Activated T-helper 1 cell treated with anti-CD3 and anti-CD28 coated beads, Interleukin-12 subunit alpha, Interleukin-12 subunit beta, Interleukin-2, Interleukin-4 antibody, amounts not matched to agents 30 ng/mL and 10 ng/mL and 1 ng/mL, durations not matched to agents 14 hours and 24 hours and 36 hours (primary cell): ENCODE data around the gene EDEM3. TPM values are rescaled to one million over a fixed set of nuclear protein-coding genes. Genes with fewer than 3 reads are reported as not detected.
"Not testable (repeated sequence)": the region's sequence is repeated elsewhere in the genome, so short reads cannot be mapped to it uniquely, and the experiment has no call there.

Source experiments
- DNase-seq: peaks from one replicate; pipeline ENCODE4 v3.0.0; 2021; ENCODE audit warnings: low spot score
- H3K27ac Mint-ChIP-seq: one replicate; pipeline ENCODE4 v1.8.0; 2021; ENCODE audit warnings: mild to moderate bottlenecking, mixed read lengths
- H3K27me3 Mint-ChIP-seq: one replicate; pipeline ENCODE4 v1.8.0; 2022; ENCODE audit warnings: mild to moderate bottlenecking, moderate library complexity, mixed read lengths; ENCODE audit not compliant: insufficient read depth
- H3K36me3 Mint-ChIP-seq: one replicate; pipeline ENCODE4 v1.8.0; 2021; ENCODE audit warnings: low read depth, mixed read lengths
- H3K4me1 Mint-ChIP-seq: one replicate; pipeline ENCODE4 v1.8.0; 2021; ENCODE audit warnings: low read depth, mixed read lengths
- H3K4me3 Mint-ChIP-seq: one replicate; pipeline ENCODE4 v1.8.0; 2021; ENCODE audit warnings: mild to moderate bottlenecking, moderate library complexity, mixed read lengths
- H3K9me3 Mint-ChIP-seq: one replicate; pipeline ENCODE4 v1.8.0; 2021; ENCODE audit warnings: mixed read lengths
- intact Hi-C: fragments of 100-400 bp; cut with micrococcal nuclease; formaldehyde crosslinking; loops from one replicate; pipeline ENCODE4 v1.15.1; 2024
- total RNA-seq: library from RNA; stranded (reverse); gene quantifications from 2 replicates; pipeline ENCODE4 v1.2.3, GENCODE V29; 2022

Gene EDEM3
- total RNA-seq, 1 donor from 2014 or later, result 23.8 TPM

DNA sequence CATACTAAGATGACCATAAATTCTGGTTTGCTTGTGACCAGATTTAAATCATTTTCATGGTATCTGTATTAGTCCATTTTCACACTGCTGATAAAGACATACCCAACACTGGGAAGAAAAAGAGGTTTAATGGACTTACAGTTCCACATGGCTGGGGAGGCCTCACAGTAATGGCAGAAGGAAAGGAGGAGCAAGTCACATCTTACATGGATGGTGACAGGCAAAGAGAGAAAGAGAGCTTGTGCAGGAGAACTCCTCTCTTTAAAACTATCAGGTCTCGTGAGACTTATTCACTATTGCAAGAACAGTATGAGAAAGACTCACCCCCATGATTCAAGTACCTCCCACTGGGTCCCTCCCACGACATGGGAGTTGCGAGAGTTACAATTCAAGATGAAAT, 8.9 kb upstream of the EDEM3 start:
- H3K27ac Mint-ChIP-seq, intact Hi-C loops, DNase-seq, H3K36me3 Mint-ChIP-seq, H3K4me3 Mint-ChIP-seq, H3K27me3 Mint-ChIP-seq, H3K9me3 Mint-ChIP-seq, H3K4me1 Mint-ChIP-seq: not testable (repeated sequence)

DNA sequence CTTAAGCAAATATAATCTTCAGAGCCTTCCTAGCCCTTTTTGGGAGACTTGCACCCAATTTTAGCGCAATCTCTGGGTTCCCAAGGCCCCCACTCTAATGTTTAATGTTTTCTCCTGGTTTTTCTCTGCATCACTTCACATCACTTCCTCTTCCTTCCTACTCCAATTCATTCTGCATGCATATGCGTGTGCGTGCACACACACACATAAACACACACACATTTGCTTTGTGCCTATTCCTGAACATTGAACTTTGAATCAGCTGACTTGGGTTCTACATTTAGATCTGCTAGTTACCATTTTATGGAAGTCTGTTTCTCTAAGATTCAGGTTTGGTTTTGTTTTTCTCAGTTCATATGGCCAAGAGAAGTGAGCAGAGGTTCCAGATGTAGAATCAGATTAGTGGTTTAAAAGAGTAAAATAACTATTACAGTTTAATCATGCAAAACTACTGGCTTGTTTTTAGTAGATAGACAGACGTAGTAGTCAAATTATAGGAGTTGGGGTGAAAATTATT, 7.4 kb upstream of the EDEM3 start:
- H3K27ac Mint-ChIP-seq, result no peak overlapping the region

DNA sequence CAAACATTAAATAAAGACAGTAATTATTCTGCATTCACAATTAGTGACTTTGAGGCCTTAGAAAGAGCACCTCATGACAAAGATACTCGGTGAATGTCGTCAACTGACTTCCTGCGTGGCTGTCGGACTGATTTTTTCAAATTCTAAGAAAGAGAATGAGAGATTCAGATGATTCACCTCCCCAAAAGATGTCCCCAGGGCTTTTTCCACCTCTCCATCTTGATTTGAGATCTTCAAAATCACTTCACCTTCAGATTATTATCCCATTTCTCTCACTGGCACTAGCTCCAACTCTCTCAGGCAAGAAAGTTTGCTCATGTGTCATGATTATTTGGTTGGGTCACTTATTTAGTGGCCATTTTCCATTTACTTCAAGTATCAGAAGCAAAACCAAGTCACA, 5.0 kb upstream of the EDEM3 start:
- no peak for DNase-seq
- Mint-ChIP-seq H3K4me1 (peaks cover 14% of the 10 kb centered on the region), H3K27ac (no peak overlapping the region), H3K36me3 (no peaks in the 10 kb centered on the region), H3K9me3 (no peaks in the 10 kb centered on the region), H3K4me3 (no peak overlapping the region), H3K27me3 (peaks cover 11% of the 10 kb centered on the region)
- intact Hi-C loops, result loop anchor here (5.0 to 10.0 kb wide), 3 partner anchors 372 to 805 kb away; partner anchors contain the start of gene C1orf21

More for the DNA sequence above, 7.4 kb upstream of the EDEM3 start:
- no peak overlapping the region for H3K4me3 Mint-ChIP-seq
- H3K36me3 Mint-ChIP-seq, result no peaks in the 10 kb centered on the region
- no peak for DNase-seq
- no peaks in the 10 kb centered on the region for H3K9me3 Mint-ChIP-seq
- intact Hi-C loops, result no loop called here
- H3K4me1 Mint-ChIP-seq, result no peaks in the 10 kb centered on the region
- H3K27me3 Mint-ChIP-seq, result peaks cover 8% of the 10 kb centered on the region

DNA sequence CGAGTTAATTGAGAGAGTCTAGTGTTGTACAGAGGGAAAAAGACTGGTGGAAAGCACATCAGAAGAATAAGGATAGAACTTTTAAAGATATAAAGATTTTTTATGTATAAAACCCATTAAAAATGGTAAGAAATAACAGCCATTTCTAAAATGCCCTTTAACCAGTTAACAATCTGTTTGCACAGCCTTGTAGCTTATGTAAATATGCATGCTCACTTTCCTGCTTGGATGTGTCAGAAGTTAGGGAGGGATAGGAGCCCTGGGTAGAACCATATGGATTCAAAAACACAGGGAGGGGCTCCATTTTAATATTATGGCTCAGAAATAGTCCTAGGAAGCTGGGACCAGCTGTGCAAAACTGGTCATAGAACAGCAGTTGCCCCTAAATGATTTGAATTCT, 4.5 kb upstream of the EDEM3 start:
- peaks cover 14% of the 10 kb centered on the region for H3K4me1 Mint-ChIP-seq
- H3K27ac Mint-ChIP-seq, result no peak overlapping the region
- DNase-seq, result no peak
- H3K9me3 Mint-ChIP-seq, result no peaks in the 10 kb centered on the region
- H3K36me3 Mint-ChIP-seq, result no peaks in the 10 kb centered on the region
- H3K4me3 Mint-ChIP-seq, result no peak overlapping the region
- intact Hi-C loops, result loop anchor here (5.0 to 10.0 kb wide), 3 partner anchors 372 to 806 kb away; partner anchors contain the start of gene C1orf21
- peaks cover 10% of the 10 kb centered on the region for H3K27me3 Mint-ChIP-seq

DNA sequence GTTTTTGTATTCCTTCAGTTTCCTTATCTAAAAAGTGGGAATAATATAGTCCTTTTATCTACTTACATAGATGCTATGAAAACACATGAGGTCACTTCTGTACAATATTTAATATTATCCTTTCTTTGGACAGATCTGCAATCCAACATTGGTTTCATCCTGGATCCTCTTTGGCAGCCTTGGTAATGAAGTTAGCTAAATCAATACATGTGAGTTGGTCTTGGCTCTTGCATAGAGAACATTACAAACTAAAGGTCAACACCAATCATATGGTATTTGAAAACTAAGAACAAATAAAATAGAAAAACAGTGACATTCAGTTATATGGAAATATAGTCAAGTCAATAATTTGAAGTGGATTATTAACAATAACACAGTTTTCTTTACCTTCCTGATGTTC, 3.2 kb upstream of the EDEM3 start:
- DNase-seq, result no peak
- intact Hi-C loops, result loop anchor here (5.0 to 10.0 kb wide), 3 partner anchors 371 to 807 kb away; partner anchors contain the start of gene C1orf21
- Mint-ChIP-seq H3K27ac (no peak overlapping the region), H3K36me3 (peaks cover 4% of the 10 kb centered on the region), H3K27me3 (peaks cover 5% of the 10 kb centered on the region), H3K9me3 (no peaks in the 10 kb centered on the region), H3K4me3 (no peak overlapping the region), H3K4me1 (peaks cover 24% of the 10 kb centered on the region)

DNA sequence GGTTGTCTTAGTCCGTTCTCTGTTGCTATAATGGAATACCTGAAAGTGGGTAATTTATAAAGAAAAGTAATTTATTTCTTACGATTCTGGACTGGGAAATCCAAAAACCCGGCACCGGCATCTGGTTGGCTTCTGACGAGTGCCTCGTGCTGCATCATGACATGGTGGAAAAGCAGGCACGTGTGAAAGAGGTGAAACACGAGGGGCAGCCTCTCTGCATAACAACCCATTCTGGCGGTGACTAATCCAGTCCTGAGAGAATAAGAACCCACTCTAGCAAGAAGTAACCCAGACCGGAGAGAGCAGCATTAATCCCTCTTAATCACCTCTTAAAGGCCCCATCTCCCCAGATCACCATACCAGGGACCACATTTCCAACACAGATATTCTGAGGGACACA, 2.7 kb upstream of the EDEM3 start:
- Mint-ChIP-seq H3K27ac (no peak overlapping the region), H3K9me3 (no peaks in the 10 kb centered on the region), H3K36me3 (peaks cover 4% of the 10 kb centered on the region), H3K27me3 (peaks cover 5% of the 10 kb centered on the region), H3K4me1 (peaks cover 29% of the 10 kb centered on the region), H3K4me3 (no peak overlapping the region)
- no peak for DNase-seq
- intact Hi-C loops, result loop anchor here (5.0 to 10.0 kb wide), 3 partner anchors 370 to 807 kb away; partner anchors contain the start of gene C1orf21

DNA sequence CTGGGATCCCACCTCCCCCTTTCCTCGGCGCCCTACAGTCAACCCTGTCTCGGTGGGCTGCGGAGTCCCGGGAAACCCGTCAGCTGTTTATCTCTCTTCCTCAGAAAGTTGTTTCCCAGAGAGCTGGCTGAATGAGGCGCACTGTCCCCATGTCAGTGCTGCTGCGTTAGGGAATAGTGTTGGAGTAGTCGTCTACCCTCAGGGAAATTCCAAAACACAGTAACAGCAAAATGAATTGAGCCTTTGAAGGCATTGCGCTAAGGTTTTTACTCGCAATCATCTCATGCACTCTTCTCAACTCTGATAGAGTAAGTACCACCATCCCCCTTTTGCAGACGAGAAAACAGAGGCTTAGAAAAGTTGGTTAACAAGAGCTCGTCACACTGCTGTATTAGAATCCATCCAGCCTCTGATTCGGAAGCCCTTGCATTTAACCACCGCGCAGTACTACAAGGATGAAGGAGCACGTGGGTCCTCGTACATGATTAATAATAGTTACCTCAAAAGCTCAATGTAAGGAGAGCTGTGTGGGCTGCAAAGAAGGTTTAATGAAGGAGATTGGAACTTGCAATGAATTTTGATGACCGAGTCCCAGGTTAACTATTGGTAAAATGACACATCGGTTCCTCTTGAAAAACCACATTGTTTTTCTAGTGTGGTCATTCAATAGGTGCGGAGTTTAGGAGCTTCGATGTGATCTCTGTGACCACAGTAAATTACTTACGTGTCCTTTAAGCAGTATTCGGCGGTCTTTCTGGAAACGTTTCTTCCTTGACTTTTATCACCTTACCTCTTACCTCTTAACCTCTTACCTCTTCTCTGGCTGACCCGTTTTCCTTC, 788 bp upstream of the EDEM3 start:
- peak overlapping the region; percentile 89 for H3K4me3 Mint-ChIP-seq
- peaks cover 6% of the 10 kb centered on the region for H3K36me3 Mint-ChIP-seq
- H3K4me1 Mint-ChIP-seq, result peaks cover 29% of the 10 kb centered on the region
- H3K27ac Mint-ChIP-seq, result peak overlapping the region; percentile 77
- H3K27me3 Mint-ChIP-seq, result peaks cover 5% of the 10 kb centered on the region
- intact Hi-C loops, result loop anchor here (1.0 to 10.0 kb wide), 11 partner anchors 50 to 1619 kb away; partner anchors contain the start of genes ARPC5, C1orf21, ODR4 and SWT1
- H3K9me3 Mint-ChIP-seq, result no peaks in the 10 kb centered on the region
- no peak for DNase-seq

DNA sequence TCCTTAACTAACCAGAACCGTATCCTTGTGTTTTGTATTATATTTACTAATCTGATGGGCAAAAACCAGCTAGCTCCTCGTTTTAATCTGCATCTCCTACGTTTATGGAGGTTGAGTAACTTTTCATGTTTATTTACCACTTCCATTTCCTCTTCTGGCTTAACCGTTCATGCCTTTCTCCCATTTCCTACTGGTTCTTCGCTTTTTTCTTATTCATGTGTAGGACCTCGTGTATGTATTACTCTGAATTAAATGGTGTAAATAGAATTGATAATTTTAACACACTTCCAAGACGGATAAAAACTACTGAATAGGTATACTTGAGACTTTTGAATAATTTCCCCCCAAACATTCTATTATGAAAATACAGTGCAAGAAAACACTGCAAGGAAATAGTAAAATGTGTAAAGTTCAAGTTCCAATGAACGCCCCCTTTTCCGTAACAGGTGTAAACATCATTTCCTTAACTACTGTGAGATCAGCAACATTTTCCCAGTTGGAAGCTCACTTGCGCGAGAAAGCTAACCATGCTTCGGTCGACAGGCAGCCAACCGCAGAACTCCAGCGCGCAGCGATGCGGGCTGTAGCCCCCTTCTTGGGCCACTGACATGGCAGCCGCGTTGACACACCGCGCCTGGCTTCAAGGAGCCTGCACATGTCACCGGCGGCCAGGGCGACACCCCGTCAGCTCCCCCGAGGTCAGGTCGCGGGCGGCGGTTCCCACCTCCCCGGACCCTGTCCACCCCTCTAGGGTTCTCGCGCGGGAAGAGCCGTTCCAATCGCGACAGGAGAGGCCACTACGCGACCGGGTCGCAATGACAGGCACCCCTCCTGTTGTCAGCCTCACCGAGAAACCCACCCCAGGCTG, 816 bp downstream of the EDEM3 start:
- peak overlapping the region; percentile 89 for H3K4me3 Mint-ChIP-seq
- no peaks in the 10 kb centered on the region for H3K9me3 Mint-ChIP-seq
- DNase-seq, result peak; percentile 38
- H3K4me1 Mint-ChIP-seq, result peaks cover 29% of the 10 kb centered on the region
- peaks cover 5% of the 10 kb centered on the region for H3K27me3 Mint-ChIP-seq
- peak overlapping the region; percentile 77 for H3K27ac Mint-ChIP-seq
- H3K36me3 Mint-ChIP-seq, result peaks cover 6% of the 10 kb centered on the region
- intact Hi-C loops, result loop anchor here (1.0 to 10.0 kb wide), 13 partner anchors 11 to 1621 kb away; partner anchors contain the start of genes ARPC5, IVNS1ABP, ODR4 and TPR

DNA sequence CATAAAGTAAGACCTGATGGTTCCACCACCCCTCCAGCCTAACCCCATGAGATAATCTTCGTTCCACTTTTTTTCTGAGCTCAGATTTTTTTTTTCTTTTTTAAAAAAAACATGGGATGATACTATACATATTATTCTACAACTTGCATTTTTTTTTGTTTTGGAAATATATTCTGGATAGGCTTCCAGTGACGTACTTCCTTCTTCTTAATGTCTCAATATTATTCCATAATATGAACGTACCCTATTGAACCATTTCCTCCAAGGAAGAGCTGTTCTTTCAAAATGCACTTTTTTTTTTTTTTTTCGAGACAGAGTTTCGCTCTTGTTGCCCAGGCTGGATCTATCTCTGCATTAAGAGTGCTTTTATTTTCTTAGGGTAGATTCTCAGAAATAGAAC, 1.5 kb downstream of the EDEM3 start:
- H3K9me3 Mint-ChIP-seq, result no peaks in the 10 kb centered on the region
- H3K27me3 Mint-ChIP-seq, result peaks cover 5% of the 10 kb centered on the region
- intact Hi-C loops, result loop anchor here (5.0 to 10.0 kb wide), 6 partner anchors 139 to 1554 kb away; partner anchors contain the start of gene TSEN15
- peak overlapping the region; percentile 77 for H3K27ac Mint-ChIP-seq
- peaks cover 29% of the 10 kb centered on the region for H3K4me1 Mint-ChIP-seq
- peaks cover 6% of the 10 kb centered on the region for H3K36me3 Mint-ChIP-seq
- peak overlapping the region; percentile 89 for H3K4me3 Mint-ChIP-seq
- DNase-seq, result no peak

DNA sequence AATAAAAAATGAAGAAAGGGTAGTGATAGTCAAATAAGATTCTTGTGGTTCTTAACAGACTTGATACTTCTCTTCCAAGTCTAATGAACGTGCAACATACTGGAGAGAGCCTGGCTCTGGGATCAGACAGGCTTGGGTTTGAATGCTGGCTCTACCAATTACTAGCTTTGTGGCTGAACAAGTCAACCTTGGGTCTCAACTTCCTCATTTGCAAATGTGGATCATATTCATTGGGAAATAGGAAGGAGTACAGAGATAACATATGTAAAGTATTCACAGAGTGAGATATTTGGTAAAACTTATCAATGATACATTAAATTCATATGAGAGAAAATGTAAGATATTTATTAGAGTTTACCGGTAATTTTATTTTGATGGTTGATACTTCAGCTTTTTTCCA, 2.0 kb downstream of the EDEM3 start:
- H3K4me3 Mint-ChIP-seq, result peak overlapping the region; percentile 89
- no peaks in the 10 kb centered on the region for H3K9me3 Mint-ChIP-seq
- peaks cover 29% of the 10 kb centered on the region for H3K4me1 Mint-ChIP-seq
- peaks cover 5% of the 10 kb centered on the region for H3K27me3 Mint-ChIP-seq
- no peak overlapping the region for H3K27ac Mint-ChIP-seq
- peaks cover 6% of the 10 kb centered on the region for H3K36me3 Mint-ChIP-seq
- no peak for DNase-seq
- intact Hi-C loops, result loop anchor here (5.0 to 10.0 kb wide), 6 partner anchors 140 to 1555 kb away; partner anchors contain the start of gene TSEN15

DNA sequence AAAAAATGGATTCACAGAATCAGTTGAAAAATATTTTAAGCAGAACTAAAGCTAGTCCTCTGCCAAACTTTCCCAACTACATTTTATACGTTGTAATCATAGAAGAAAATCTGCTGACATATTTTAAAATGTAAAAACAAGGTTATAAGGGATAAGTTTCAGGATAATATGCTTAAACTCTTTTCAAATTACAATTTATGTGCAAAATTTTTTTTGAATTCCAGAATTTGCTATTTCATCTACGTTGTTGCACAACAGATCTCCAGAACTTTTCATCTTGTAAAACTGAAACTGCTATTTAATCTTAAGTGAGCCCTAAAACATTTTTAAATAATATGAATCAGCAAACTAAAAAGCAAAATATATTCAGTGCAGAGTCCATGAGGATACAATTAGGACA, 5.9 kb downstream of the EDEM3 start:
- Mint-ChIP-seq H3K36me3 (peaks cover 19% of the 10 kb centered on the region), H3K9me3 (no peaks in the 10 kb centered on the region), H3K4me3 (no peak overlapping the region), H3K27ac (no peak overlapping the region), H3K27me3 (no peaks in the 10 kb centered on the region), H3K4me1 (peaks cover 39% of the 10 kb centered on the region)
- intact Hi-C loops, result no loop called here
- no peak for DNase-seq

DNA sequence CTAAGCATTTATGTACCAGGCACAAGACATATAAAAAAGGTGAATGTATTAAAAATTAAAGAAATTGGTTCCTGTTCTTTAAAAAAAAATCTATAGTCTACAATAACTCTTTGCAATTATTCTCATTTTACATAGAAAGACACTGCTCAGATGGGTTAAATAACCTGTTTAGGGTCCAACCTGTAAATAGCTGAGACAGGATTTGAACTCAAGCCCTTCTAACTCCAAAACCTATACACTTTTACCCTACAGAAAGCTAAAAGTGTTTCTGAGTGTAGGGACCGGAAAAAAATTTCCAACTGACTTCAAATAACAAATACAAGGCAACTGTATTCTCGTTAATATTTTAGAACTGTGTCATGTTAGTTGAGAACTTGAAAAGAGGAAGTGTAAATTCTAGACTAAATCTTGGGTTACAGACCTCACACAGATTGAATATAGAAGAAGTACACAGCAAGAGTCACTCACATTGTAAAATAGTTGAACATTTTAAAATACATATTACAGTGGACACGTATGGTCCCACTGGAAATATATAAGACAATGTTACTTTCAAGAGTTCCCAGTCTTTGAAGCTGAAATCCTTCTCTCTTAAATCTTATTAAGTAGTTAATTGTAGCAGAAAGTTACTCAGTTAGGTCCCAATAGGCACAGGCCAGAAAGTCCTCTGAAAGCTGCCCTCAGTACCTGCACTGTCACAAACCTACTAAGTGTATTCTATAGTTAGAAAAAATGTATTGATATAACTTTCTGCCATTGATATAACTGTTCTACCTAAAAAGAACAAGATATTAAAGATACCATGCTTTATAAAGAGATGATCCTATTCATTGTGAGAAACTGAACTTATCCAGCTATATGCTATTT, 7.3 kb downstream of the EDEM3 start:
- peaks cover 17% of the 10 kb centered on the region for H3K36me3 Mint-ChIP-seq
- H3K4me3 Mint-ChIP-seq, result no peak overlapping the region
- DNase-seq, result no peak
- H3K4me1 Mint-ChIP-seq, result peaks cover 34% of the 10 kb centered on the region
- H3K27ac Mint-ChIP-seq, result no peak overlapping the region
- no peaks in the 10 kb centered on the region for H3K9me3 Mint-ChIP-seq
- H3K27me3 Mint-ChIP-seq, result no peaks in the 10 kb centered on the region
- intact Hi-C loops, result no loop called here
